NT2/D1 (cell line): Measurements from ENCODE around the gene VCL.
"Not testable (repeated sequence)": the region's sequence is repeated elsewhere in the genome, so short reads cannot be mapped to it uniquely, and the experiment has no call there.

Experiments
- DNase-seq: peaks from one replicate; pipeline ENCODE4 v3.0.0-alpha.2; 2011; ENCODE audit warnings: low read depth, low spot score
- H3K27me3 ChIP-seq: 2 replicates; pipeline ENCODE4 v1.6.0; 2011; ENCODE audit warnings: mild to moderate bottlenecking; ENCODE audit not compliant: insufficient read length, insufficient read depth
- H3K36me3 ChIP-seq: 2 replicates; pipeline ENCODE4 v1.6.1; 2011; ENCODE audit warnings: mild to moderate bottlenecking, low read length, mixed read lengths; ENCODE audit not compliant: insufficient read depth, insufficient read length
- H3K4me1 ChIP-seq: 2 replicates; pipeline ENCODE4 v1.5.1; 2011; ENCODE audit not compliant: insufficient read depth, insufficient read length
- H3K4me3 ChIP-seq: 2 replicates; pipeline ENCODE4 v1.5.1; 2011; ENCODE audit warnings: low read depth; ENCODE audit not compliant: insufficient read length
- H3K9ac ChIP-seq: 2 replicates; pipeline ENCODE4 v1.6.0; 2011; ENCODE audit warnings: low read depth; ENCODE audit not compliant: insufficient read length
- H3K9me3 ChIP-seq: 2 replicates; pipeline ENCODE4 v1.5.1; 2011; ENCODE audit warnings: mild to moderate bottlenecking, low read length; ENCODE audit not compliant: insufficient read depth
- SUZ12 ChIP-seq: IDR thresholded peaks from 2 replicates; pipeline ENCODE4 v1.6.1; 2011; ENCODE audit not compliant: insufficient read length, insufficient read depth; ENCODE audit errors: extremely low read depth
- YY1 ChIP-seq: IDR thresholded peaks from 2 replicates; pipeline ENCODE4 v1.6.1; 2011; ENCODE audit not compliant: insufficient read length, insufficient read depth
- ZNF274 ChIP-seq: IDR thresholded peaks from 2 replicates; pipeline ENCODE4 v1.6.1; 2011; ENCODE audit warnings: mild to moderate bottlenecking, low read depth, low read length

VCL gene

GRCh38 chr10:74058658-74059057 lies 60.7 kb downstream of the VCL start:
- TF ChIP-seq SUZ12 (no peak), YY1 (no peak), ZNF274 (no peak)
- peaks cover 23% of the 10 kb centered on the region for H3K36me3 ChIP-seq
- no peak overlapping the region for H3K9ac ChIP-seq
- H3K27me3 ChIP-seq, result no peaks in the 10 kb centered on the region
- H3K9me3 ChIP-seq, result no peaks in the 10 kb centered on the region
- no peaks in the 10 kb centered on the region for H3K4me1 ChIP-seq
- H3K4me3 ChIP-seq, result no peak overlapping the region
- no peak for DNase-seq

- H3K9ac ChIP-seq, result no peak overlapping the region
- TF ChIP-seq ZNF274 (no peak), YY1 (no peak), SUZ12 (no peak)
- DNase-seq, result no peak
- peaks cover 37% of the 10 kb centered on the region for H3K36me3 ChIP-seq
- H3K4me3 ChIP-seq, result no peak overlapping the region
- H3K9me3 ChIP-seq, result no peaks in the 10 kb centered on the region
- no peaks in the 10 kb centered on the region for H3K27me3 ChIP-seq
- no peaks in the 10 kb centered on the region for H3K4me1 ChIP-seq
Observed at GRCh38 chr10:74061104-74061503, 63.2 kb downstream of the VCL start.

GRCh38 chr10:74061978-74062377 lies 64.1 kb downstream of the VCL start:
- DNase-seq, H3K9ac ChIP-seq, H3K4me1 ChIP-seq, H3K4me3 ChIP-seq, H3K27me3 ChIP-seq, H3K9me3 ChIP-seq: not testable (repeated sequence)
- H3K36me3 ChIP-seq, result peaks cover 37% of the 10 kb centered on the region

- Histone ChIP-seq H3K4me3 (no peak overlapping the region), H3K36me3 (peaks cover 37% of the 10 kb centered on the region), H3K9ac (no peak overlapping the region), H3K9me3 (no peaks in the 10 kb centered on the region), H3K27me3 (no peaks in the 10 kb centered on the region), H3K4me1 (no peaks in the 10 kb centered on the region)
- no peak for DNase-seq
- no peak for TF ChIP-seq ZNF274
Observed at GRCh38 chr10:74063256-74063655, 65.3 kb downstream of the VCL start.

GRCh38 chr10:74067373-74068352 lies 69.7 kb downstream of the VCL start:
- no peaks in the 10 kb centered on the region for H3K4me1 ChIP-seq
- DNase-seq, result no peak

GRCh38 chr10:74071157-74071556 lies 73.2 kb downstream of the VCL start:
- DNase-seq, result no peak
- peaks cover 58% of the 10 kb centered on the region for H3K36me3 ChIP-seq
- TF ChIP-seq YY1 (no peak), SUZ12 (no peak), ZNF274 (no peak)
- no peaks in the 10 kb centered on the region for H3K9me3 ChIP-seq
- no peaks in the 10 kb centered on the region for H3K4me1 ChIP-seq
- no peak overlapping the region for H3K9ac ChIP-seq
- H3K27me3 ChIP-seq, result no peaks in the 10 kb centered on the region
- no peak overlapping the region for H3K4me3 ChIP-seq

More at GRCh38 chr10:74067373-74068352, 69.7 kb downstream of the VCL start:
- Histone ChIP-seq H3K9ac (no peak overlapping the region), H3K4me3 (no peak overlapping the region), H3K9me3 (no peaks in the 10 kb centered on the region), H3K36me3 (peaks cover 50% of the 10 kb centered on the region), H3K27me3 (no peaks in the 10 kb centered on the region)
- TF ChIP-seq ZNF274 (no peak), SUZ12 (no peak), YY1 (no peak)

GRCh38 chr10:74072503-74072902 lies 74.6 kb downstream of the VCL start:
- Histone ChIP-seq H3K27me3 (no peaks in the 10 kb centered on the region), H3K9ac (no peak overlapping the region), H3K36me3 (peaks cover 70% of the 10 kb centered on the region), H3K9me3 (no peaks in the 10 kb centered on the region), H3K4me3 (no peak overlapping the region), H3K4me1 (no peaks in the 10 kb centered on the region)
- no peak for TF ChIP-seq ZNF274
- no peak for TF ChIP-seq YY1
- TF ChIP-seq SUZ12, result no peak
- no peak for DNase-seq

- no peak for DNase-seq
- Histone ChIP-seq H3K4me1 (no peaks in the 10 kb centered on the region), H3K27me3 (no peaks in the 10 kb centered on the region), H3K9ac (no peak overlapping the region), H3K9me3 (no peaks in the 10 kb centered on the region), H3K36me3 (peaks cover 67% of the 10 kb centered on the region), H3K4me3 (no peak overlapping the region)
- TF ChIP-seq YY1, result no peak
- no peak for TF ChIP-seq ZNF274
- TF ChIP-seq SUZ12, result no peak
Observed at GRCh38 chr10:74075906-74076305, 78.0 kb downstream of the VCL start.
